Cardiac muscle cell (in vitro differentiated cells and primary cell): ENCODE results near the gene MBP. TPM values are rescaled to one million over a fixed set of nuclear protein-coding genes. Genes with fewer than 3 reads are reported as not detected.

Source experiments
- DNase-seq, 2 donors: peaks; one replicate each; pipeline versions ENCODE4 v3.0.0 to v3.0.0-alpha.2; 2010 to 2017; ENCODE audit warnings: low read depth in 1 of 2, low spot score in 1 of 2
- H3K27ac ChIP-seq: fragments of 200-600 bp; sonication (generic); 2 replicates; pipeline ENCODE4 v1.5.1; 2016
- H3K27me3 ChIP-seq: fragments of 200-600 bp; sonication (generic); 2 replicates; pipeline ENCODE4 v1.6.0; 2016; ENCODE audit warnings: control low read depth
- H3K36me3 ChIP-seq: fragments of 200-600 bp; sonication (generic); 2 replicates; pipeline ENCODE4 v1.5.1; 2016; ENCODE audit warnings: control low read depth
- H3K4me1 ChIP-seq: fragments of 200-600 bp; sonication (generic); 2 replicates; pipeline ENCODE4 v1.8.1; 2017; ENCODE audit warnings: low read depth, mild to moderate bottlenecking, mixed run types
- H3K4me3 ChIP-seq: fragments of 200-600 bp; sonication (generic); 2 replicates; pipeline ENCODE4 v1.5.1; 2016; ENCODE audit warnings: mild to moderate bottlenecking
- H3K9me3 ChIP-seq: fragments of 200-600 bp; sonication (generic); 2 replicates; pipeline ENCODE4 v1.5.1; 2017; ENCODE audit warnings: low read depth, mild to moderate bottlenecking, control low read depth
- polyA plus RNA-seq: library from polyadenylated mRNA; unstranded; fragments of >200 nt; fragmentation: Nextera tagmentation; extraction: Ambion mirVana; gene quantifications from 2 replicates; pipeline ENCODE4 v1.2.1, GENCODE V29; 2016
- total RNA-seq: library from RNA; depleted of rRNA; stranded (reverse); fragments of >200 nt; gene quantifications from 2 replicates; pipeline ENCODE4 v1.2.3, GENCODE V29; 2016
- TF ChIP-seq, protein P1 (sequence below): IDR thresholded peaks from 2 replicates; pipeline ENCODE4 v1.5.1; 2012; ENCODE audit warnings: low read depth, mild to moderate bottlenecking, low read length

MBP gene
- total and polyA plus RNA-seq, 2 experiments from 2014 or later: 0.32 to 0.42 TPM

GRCh38 chr18:77140030-77140429 lies 7.4 kb upstream of the MBP start:
- Histone ChIP-seq H3K27me3 (peaks cover 11% of the 10 kb centered on the region), H3K4me3 (no peak overlapping the region), H3K36me3 (no peaks in the 10 kb centered on the region), H3K4me1 (no peaks in the 10 kb centered on the region), H3K27ac (no peak overlapping the region), H3K9me3 (no peaks in the 10 kb centered on the region)
- TF ChIP-seq, protein P1, sequence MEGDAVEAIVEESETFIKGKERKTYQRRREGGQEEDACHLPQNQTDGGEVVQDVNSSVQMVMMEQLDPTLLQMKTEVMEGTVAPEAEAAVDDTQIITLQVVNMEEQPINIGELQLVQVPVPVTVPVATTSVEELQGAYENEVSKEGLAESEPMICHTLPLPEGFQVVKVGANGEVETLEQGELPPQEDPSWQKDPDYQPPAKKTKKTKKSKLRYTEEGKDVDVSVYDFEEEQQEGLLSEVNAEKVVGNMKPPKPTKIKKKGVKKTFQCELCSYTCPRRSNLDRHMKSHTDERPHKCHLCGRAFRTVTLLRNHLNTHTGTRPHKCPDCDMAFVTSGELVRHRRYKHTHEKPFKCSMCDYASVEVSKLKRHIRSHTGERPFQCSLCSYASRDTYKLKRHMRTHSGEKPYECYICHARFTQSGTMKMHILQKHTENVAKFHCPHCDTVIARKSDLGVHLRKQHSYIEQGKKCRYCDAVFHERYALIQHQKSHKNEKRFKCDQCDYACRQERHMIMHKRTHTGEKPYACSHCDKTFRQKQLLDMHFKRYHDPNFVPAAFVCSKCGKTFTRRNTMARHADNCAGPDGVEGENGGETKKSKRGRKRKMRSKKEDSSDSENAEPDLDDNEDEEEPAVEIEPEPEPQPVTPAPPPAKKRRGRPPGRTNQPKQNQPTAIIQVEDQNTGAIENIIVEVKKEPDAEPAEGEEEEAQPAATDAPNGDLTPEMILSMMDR: no peak
- DNase-seq: no peak

DNA sequence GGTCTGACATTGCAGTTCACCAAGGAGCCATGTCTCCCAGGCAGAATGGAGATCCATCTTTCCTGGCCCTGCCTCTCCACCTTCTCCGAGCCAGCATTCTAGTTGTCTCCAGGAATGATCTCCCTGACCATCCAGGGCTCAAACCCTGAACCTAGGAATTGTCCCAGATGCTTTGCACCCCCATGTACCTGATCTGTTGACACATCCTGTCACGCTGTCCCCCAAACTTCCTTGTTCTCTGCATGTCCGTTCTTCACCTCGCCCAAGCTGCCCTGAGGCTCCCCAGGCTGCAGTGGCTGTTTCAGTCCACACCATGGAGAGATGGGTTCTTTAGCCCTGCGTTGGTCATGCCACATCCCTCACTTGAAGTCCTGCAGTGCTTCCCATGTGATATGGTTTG lies 7.0 kb upstream of the MBP start:
- no peak for DNase-seq
- Histone ChIP-seq H3K9me3 (no peaks in the 10 kb centered on the region), H3K27me3 (peaks cover 15% of the 10 kb centered on the region), H3K4me3 (no peak overlapping the region), H3K27ac (no peak overlapping the region), H3K4me1 (no peaks in the 10 kb centered on the region), H3K36me3 (no peaks in the 10 kb centered on the region)
- TF ChIP-seq, protein P1: no peak

GRCh38 chr18:77138270-77138669 lies 5.7 kb upstream of the MBP start:
- TF ChIP-seq, protein P1: no peak
- H3K9me3 ChIP-seq: no peaks in the 10 kb centered on the region
- H3K27ac ChIP-seq: no peak overlapping the region
- H3K27me3 ChIP-seq: peaks cover 28% of the 10 kb centered on the region
- DNase-seq: no peak
- no peak overlapping the region for H3K4me3 ChIP-seq
- no peaks in the 10 kb centered on the region for H3K4me1 ChIP-seq
- H3K36me3 ChIP-seq: no peaks in the 10 kb centered on the region

DNA sequence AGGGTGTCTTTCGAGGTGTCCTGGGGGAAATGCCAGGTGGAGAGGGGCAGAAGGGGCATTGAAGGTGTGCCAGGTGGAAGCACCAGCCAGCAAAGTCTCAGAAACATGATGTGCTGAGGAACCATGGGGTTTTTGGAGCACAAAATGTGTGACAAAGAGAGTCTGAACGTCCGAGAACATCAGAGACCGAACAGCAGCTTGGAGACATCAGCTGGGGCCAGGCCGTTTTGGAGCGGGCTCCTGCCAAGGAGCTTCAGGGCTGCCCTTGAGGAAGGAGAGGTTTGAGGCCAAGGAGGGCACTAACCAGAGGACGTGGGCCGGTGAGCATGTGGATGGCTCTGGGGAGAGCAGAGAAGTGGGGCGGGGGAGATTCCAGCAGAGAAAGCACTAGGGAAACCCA lies 5.3 kb upstream of the MBP start:
- TF ChIP-seq, protein P1: no peak
- Histone ChIP-seq H3K36me3 (no peaks in the 10 kb centered on the region), H3K4me1 (no peaks in the 10 kb centered on the region), H3K9me3 (no peaks in the 10 kb centered on the region), H3K27me3 (peaks cover 32% of the 10 kb centered on the region), H3K27ac (no peak overlapping the region), H3K4me3 (no peak overlapping the region)
- DNase-seq: no peak

- Histone ChIP-seq H3K9me3 (no peaks in the 10 kb centered on the region), H3K27me3 (peaks cover 40% of the 10 kb centered on the region), H3K4me3 (no peak overlapping the region), H3K27ac (no peak overlapping the region), H3K36me3 (no peaks in the 10 kb centered on the region), H3K4me1 (no peaks in the 10 kb centered on the region)
- TF ChIP-seq, protein P1: no peak
- no peak for DNase-seq
Measured at GRCh38 chr18:77136871-77137665, 4.5 kb upstream of the MBP start.
